Body of pancreas (tissue), 4 donors: ENCODE measurements around the gene PNO1. TPM values are rescaled to one million over a fixed set of nuclear protein-coding genes. Genes with fewer than 3 reads are reported as not detected.

Experiments used
- ATAC-seq: fragments of 150-250 bp; one replicate; pipeline ENCODE4 v1.9.1; 2016
- DNase-seq, 4 donors: peaks; one replicate each; pipeline ENCODE4 v3.0.0-alpha.2; 2019
- H3K27ac ChIP-seq, 4 donors: fragments of 200-600 bp; sonication (generic); 1 replicate in 3 of 4; 2 replicates in 1 of 4; pipeline versions ENCODE4 v1.5.1 to v1.6.1; 2016 to 2019; ENCODE audit warnings: mild to moderate bottlenecking in 1 of 4, mixed read lengths in 1 of 4, moderate library complexity in 1 of 4
- H3K27me3 ChIP-seq, 2 donors: fragments of 200-600 bp; sonication (generic); one replicate each; pipeline ENCODE4 v1.6.0; 2016; ENCODE audit warnings: mild to moderate bottlenecking in 1 of 2
- H3K36me3 ChIP-seq, 2 donors: fragments of 200-600 bp; sonication (generic); replicated peaks in 1 of 2; 2 replicates each; pipeline ENCODE4 v1.5.1; 2016; ENCODE audit warnings: low read depth in 2 of 2; ENCODE audit not compliant: insufficient read depth in 1 of 2
- H3K4me1 ChIP-seq: fragments of 200-600 bp; sonication (generic); one replicate; pipeline ENCODE4 v1.6.0; 2016
- H3K4me3 ChIP-seq, 2 donors: fragments of 200-600 bp; sonication (generic); 1 replicate in 1 of 2; 2 replicates in 1 of 2; pipeline ENCODE4 v1.5.1; 2016 to 2019
- H3K9me3 ChIP-seq, 3 donors: fragments of 200-600 bp; sonication (generic); 1 replicate in 2 of 3; 2 replicates in 1 of 3; pipeline ENCODE4 v1.5.1; 2016
- POLR2A ChIP-seq, 3 donors: fragments of 450-650 bp; IDR thresholded peaks; one replicate each; pipeline ENCODE4 v1.6.1; 2016; ENCODE audit warnings: antibody characterized with exemption in 3 of 3, mild to moderate bottlenecking in 2 of 3
- WGBS, 2 donors: methylation state at CpG; one replicate each; pipeline ENCODE4 v1.1.5; 2017; 5-methylcytosine and 5-hydroxymethylcytosine counted together
- intact Hi-C: fragments of 100-400 bp; cut with DNase I; formaldehyde crosslinking; loops from one replicate; pipeline ENCODE4 v1.15.1; 2023
- total RNA-seq, 2 donors: library from RNA; depleted of rRNA; stranded (reverse); fragments of >200 nt; gene quantifications; one replicate each; pipeline ENCODE4 v1.1.0, GENCODE V29; 2016
- TF ChIP-seq, protein P1 (sequence below), 7 experiments: fragments of 450-650 bp in 4 of 7; fragments of 200-600 bp in 3 of 7; sonication (generic) in 3 of 7; IDR thresholded peaks; one replicate each; pipeline ENCODE4 v1.5.1; 2016 to 2019; ENCODE audit warnings: antibody characterized with exemption in 7 of 7

Gene PNO1
- total RNA-seq, 2 donors from 2014 or later, result 6.0 to 8.9 TPM

DNA sequence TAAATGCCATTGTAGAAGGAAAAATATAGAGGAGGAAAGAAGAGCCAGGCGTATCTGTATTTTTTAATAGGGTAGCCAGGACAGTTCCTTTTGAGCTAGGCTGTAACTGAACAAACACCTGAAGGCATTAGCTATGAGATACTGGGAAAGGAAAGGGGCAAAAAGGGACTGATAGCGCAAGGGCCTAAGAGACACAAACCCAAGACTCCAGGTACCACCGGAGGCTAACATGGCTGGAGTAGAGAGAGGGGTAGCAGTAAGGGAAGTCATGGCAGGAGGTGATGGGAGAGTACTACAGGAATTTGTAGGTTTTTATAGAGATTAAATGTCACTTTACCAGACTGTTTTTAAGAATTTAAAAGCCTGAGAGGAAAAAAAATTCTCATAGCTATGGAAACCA is 20.7 kb downstream of the PNO1 start:
- peaks cover 0 to 3% of the 10 kb centered on the region in 2 donors for H3K36me3 ChIP-seq
- 92 to 94% methylated on average over 3 of the region's 3 CpGs for WGBS, 2 donors

DNA sequence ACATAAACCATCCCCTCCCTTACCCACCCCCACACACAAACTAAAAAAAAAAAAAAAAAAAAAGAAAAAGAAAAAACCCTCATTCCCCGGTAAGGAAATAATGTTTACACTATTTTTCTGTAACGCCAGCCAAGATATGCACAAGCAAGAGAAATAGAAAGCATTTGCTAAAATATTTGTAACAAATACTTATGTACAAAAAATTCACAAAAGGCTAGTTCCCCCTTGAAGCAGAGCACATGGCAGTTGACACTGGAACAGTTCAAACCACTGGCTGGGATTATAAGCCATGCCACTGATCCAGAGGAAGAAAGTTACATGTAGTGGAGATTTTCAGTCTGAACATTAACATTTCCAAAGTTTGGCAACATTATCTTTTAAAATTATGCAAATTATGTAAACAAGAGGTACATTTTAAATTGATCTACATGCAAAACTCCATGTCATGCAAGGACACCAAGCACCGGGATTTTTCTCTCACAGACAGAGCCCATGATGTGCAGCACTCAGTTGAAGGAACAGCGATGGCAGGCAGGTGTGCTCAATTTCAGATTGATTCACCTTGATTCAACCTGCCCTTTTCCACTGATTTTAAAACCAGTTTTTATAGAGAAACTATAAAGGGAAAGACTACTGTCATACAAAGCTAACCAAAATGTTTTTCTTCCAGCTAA is 21.4 kb downstream of the PNO1 start:
- Histone ChIP-seq H3K4me3 (no peak overlapping the region), H3K9me3 (no peaks in the 10 kb centered on the region), H3K27ac (no peak overlapping the region), H3K27me3 (no peaks in the 10 kb centered on the region), H3K36me3 (peaks cover 0 to 3% of the 10 kb centered on the region in 2 donors), H3K4me1 (no peaks in the 10 kb centered on the region)
- intact Hi-C loops, result no loop called here
- DNase-seq, result no peak
- no peak for TF ChIP-seq POLR2A (IDR thresholded peaks at IDR 0.05)
- TF ChIP-seq, protein P1, sequence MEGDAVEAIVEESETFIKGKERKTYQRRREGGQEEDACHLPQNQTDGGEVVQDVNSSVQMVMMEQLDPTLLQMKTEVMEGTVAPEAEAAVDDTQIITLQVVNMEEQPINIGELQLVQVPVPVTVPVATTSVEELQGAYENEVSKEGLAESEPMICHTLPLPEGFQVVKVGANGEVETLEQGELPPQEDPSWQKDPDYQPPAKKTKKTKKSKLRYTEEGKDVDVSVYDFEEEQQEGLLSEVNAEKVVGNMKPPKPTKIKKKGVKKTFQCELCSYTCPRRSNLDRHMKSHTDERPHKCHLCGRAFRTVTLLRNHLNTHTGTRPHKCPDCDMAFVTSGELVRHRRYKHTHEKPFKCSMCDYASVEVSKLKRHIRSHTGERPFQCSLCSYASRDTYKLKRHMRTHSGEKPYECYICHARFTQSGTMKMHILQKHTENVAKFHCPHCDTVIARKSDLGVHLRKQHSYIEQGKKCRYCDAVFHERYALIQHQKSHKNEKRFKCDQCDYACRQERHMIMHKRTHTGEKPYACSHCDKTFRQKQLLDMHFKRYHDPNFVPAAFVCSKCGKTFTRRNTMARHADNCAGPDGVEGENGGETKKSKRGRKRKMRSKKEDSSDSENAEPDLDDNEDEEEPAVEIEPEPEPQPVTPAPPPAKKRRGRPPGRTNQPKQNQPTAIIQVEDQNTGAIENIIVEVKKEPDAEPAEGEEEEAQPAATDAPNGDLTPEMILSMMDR (IDR thresholded peaks at IDR 0.05), result no peak
- no peak for ATAC-seq
- 67 to 72% methylated on average over 4 of the region's 4 CpGs for WGBS, 2 donors

More for the DNA sequence above, 20.7 kb downstream of the PNO1 start:
- ATAC-seq (no peak), DNase-seq (no peak)
- intact Hi-C loops, result no loop called here
- Histone ChIP-seq H3K4me3 (no peak overlapping the region), H3K9me3 (no peaks in the 10 kb centered on the region), H3K27ac (no peak overlapping the region), H3K27me3 (no peaks in the 10 kb centered on the region), H3K4me1 (no peaks in the 10 kb centered on the region)
- TF ChIP-seq POLR2A (IDR thresholded peaks at IDR 0.05), result no peak
- TF ChIP-seq, protein P1 (IDR thresholded peaks at IDR 0.05), result no peak

DNA sequence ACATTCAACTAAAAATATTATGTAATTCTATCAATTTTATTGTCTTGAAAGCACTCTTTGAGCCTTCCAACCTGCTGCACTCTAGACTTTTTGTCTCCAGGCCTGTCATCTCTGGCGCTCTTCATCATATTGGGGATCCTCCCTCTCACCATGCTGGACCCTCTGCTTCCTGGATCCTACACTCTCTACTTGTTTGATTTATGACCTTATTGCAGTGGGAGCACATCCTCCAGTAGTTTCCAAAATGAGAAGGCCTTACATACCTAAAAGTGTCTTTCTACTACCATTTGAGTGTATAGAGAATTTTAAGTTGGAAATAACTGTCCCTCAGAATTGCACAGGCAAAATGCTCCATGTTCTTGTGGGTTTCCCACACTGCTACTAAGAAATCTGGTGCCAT is 25.2 kb downstream of the PNO1 start:
- intact Hi-C loops, result no loop called here
- Histone ChIP-seq H3K27ac (no peak overlapping the region), H3K4me1 (peaks cover 16% of the 10 kb centered on the region), H3K36me3 (peaks cover 0 to 3% of the 10 kb centered on the region in 2 donors), H3K27me3 (no peaks in the 10 kb centered on the region), H3K4me3 (no peak overlapping the region), H3K9me3 (no peaks in the 10 kb centered on the region)
- TF ChIP-seq, protein P1 (IDR thresholded peaks at IDR 0.05), result no peak
- TF ChIP-seq POLR2A (IDR thresholded peaks at IDR 0.05), result no peak
- ATAC-seq (no peak), DNase-seq (no peak)
- WGBS, 2 donors, result 100% methylated on average over 1 of the region's 1 CpG

DNA sequence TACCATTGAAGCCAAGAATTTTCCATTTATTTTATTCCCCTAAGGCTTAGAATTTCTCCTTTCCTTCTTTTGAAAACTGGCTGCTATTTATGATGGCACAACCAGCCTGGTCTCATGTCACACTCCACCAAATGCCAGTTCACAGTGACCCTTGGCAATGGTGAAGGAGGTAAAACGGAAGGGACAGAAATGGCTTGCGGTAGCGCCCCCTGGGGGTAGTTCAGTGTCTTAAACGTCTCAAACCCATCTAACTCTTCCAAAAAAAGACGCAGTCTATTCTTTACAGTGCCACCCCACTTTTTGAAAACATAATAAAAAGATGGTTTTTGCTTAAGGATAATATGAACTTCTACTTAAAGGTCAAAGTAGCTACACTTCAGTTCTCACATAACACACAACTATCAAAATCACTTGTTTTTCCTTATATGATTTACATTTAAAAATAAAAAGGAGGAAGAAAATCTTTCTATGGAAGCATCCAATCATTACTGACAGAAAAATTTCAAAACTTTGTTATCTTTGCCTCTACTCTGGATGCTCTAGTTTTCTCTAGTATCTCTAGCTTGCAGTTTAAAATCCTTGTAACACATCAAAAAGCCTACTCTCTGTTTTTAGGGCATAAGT is 28.0 kb downstream of the PNO1 start:
- peaks cover 31% of the 10 kb centered on the region for H3K4me1 ChIP-seq
- H3K9me3 ChIP-seq, result no peaks in the 10 kb centered on the region
- 45 to 53% methylated on average over 5 of the region's 5 CpGs for WGBS, 2 donors
- peaks cover 0 to 2% of the 10 kb centered on the region in 2 donors for H3K36me3 ChIP-seq
- intact Hi-C loops, result no loop called here
- no peak overlapping the region for H3K4me3 ChIP-seq
- no peaks in the 10 kb centered on the region for H3K27me3 ChIP-seq
- DNase-seq, result peak; percentile 28 to 44 (median 37)
- ATAC-seq, result no peak
- no peak for TF ChIP-seq POLR2A (IDR thresholded peaks at IDR 0.05)
- TF ChIP-seq, protein P1 (IDR thresholded peaks at IDR 0.05), result peak in 5 of 7 experiments; percentile 20 to 34 (median 31)
- no peak overlapping the region for H3K27ac ChIP-seq
